DMS114 treated with DMSO at 0.1 percent for 48 hours (cell line): Measurements from ENCODE around the gene ERG.

Source experiments
- DNase-seq: peaks from one replicate; lab custom pipeline; 2025; ENCODE audit not compliant: unreplicated experiment; lab: John Stamatoyannopoulos, UW

Gene ERG

DNA sequence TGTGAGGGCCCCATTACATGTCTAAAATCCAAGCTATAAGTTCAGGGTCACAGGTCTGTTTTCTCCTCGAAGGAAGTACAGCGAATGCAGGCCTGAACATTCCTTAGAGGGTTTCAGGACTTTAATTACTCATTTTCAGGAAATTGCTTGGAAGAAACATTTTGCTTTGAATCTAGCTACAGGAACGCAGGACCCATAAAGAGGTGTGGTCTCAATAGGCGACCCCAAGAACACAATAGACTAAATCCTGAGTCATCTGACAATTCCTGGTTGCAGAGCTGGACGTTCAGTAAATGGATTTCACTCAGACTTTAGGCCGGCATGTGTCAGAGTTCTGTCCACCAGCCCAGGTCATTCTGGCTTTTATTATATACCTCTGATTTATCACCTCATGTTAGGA lies 1.0 kb upstream of the ERG start:
- no peak for DNase-seq

DNA sequence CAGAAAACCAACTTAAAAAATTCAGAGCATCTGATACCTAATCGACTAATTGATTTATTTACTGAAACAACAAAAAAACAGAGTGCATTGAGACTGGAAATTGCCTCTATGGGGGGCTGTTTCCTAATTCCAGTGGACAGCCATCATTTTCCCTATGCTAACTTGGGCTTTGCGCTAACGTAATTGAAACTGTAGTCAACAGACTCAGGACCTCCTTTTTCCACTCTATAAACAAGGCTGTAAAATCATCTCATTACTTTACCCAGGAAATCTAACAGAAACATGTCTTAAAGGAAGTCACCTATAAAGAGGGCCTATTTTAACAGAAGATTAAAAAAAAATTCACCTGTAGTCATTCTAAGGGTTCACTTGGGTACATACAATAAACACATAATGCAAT lies 2.1 kb downstream of the ERG start:
- DNase-seq = no peak

- no peak for DNase-seq
These were observed 2.6 kb downstream of the ERG start for GRCh38 chr21:38495696-38496095.

GRCh38 chr21:38495242-38495641 lies 3.0 kb downstream of the ERG start:
- no peak for DNase-seq

DNA sequence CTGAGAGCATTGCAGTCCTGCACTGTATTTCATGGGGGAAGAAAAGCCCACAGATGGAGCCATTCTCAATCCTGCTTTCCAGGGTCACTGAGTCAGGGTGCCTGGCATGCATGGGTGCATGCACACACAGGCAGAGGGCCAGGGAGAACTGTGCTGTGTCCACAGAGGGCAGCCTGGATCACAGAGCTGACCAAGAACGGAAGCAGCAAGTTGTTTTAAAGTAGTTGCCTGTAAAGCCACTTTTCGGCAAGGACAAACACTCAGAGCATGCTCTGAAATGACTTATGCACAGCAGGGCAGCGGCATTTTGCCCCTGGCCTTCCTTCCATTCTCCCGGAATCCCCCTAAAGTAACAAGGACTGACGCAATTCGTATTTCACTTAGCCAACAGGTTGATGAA lies 3.6 kb downstream of the ERG start:
- DNase-seq = no peak

DNA sequence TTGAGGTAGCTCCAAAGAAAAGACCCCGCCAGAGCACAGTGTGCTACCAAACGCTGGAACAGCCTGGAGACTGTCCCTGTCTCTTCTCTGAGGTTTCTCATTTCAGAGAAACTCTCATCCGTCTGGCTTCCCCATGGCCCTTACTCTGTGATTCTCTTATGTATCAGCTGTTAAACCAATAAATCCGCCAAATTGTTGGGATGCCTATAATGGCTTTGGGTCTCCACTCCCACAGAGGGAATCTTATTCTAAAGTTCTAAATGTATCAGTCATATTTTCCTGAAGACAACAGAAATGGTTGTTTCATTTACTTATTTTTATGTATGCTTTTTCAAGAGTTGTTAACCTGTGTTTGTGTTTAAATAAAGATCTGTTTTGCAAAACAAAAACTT lies 4.0 kb downstream of the ERG start:
- no peak for DNase-seq

DNA sequence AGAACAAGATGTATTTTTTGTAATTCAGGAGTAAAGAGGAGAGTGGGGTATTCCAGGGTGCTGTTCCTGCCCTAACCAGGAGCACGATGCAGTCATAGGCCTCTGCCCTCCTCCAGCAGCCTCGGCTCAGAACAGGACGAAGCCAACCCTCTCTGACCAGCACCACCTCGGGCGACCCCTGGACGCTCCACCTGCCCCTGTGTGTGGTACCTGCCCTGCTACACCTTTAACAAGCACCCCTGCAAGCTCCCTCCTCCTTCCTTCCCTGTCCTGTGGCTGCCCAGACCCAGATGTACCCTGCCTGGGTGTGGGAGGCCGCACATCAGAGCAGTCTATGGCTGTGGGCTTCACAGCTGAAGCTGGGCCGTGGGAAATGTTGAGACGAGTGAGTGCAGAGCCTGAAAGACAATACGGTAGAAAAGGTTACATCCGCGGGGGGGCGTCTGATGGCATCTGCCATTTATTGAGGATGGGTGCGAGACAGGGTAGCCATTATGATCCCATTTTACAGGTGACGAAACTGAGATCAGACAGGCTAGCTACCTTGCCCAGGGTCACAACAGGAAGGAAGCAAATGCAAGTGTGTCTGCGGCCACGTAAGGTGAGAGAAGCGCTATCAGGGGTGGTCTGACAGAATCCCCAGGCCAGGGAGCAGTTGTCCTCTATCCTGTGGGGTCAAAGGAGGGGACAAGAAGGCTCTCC lies 4.6 kb downstream of the ERG start:
- DNase-seq = no peak

- DNase-seq = no peak
These were observed 6.3 kb downstream of the ERG start for GRCh38 chr21:38492007-38492406.

DNA sequence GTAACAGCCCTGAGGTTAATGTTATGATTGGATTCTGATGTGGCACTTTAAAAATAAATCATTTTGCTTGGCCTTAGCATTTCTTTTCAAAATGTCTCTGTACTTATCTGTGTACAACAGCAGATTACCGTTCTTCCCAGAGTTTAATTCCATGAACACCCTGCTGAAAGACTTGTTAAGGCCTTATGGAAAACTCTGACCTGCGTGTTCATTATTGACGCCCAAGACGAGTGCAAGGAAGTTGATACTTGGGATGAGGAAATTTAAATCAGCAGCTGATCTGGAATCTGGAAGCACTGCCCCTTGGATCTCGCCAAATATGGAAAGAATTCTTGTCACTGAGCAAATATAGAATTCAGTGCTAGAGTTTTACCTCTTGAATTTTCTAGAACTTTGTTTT lies 6.7 kb downstream of the ERG start:
- DNase-seq = no peak

DNA sequence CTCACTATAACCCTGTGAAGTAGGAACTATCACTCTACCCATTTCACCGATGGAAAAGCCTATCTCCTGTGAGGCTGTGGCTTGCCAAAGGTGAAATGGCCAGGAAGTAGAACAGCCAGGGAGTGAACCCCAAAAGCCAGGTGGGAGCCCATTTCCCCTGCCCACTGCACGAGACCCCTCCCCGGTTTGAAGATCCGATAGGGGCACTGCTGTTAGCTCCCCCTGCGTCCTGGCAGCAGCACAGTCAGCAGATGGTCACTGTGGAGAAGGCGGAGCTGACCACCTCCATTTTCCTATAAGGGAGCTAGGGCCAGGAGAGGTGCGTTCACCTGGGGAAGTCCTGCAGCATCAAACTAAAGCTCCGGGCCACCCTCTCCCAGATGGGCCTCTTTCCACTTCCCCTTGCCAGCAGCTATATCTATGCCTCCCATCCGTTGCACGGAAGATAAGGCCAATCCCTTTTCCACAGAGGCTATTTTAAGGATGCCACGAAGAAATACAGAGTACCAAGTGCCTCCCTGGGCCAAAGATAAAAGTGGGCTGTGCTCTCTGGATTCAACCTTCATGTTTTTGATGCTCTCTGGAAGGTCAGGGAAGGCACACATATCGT lies 7.8 kb downstream of the ERG start:
- no peak for DNase-seq

- DNase-seq = no peak
These were observed 8.5 kb downstream of the ERG start for GRCh38 chr21:38489729-38490128.

DNA sequence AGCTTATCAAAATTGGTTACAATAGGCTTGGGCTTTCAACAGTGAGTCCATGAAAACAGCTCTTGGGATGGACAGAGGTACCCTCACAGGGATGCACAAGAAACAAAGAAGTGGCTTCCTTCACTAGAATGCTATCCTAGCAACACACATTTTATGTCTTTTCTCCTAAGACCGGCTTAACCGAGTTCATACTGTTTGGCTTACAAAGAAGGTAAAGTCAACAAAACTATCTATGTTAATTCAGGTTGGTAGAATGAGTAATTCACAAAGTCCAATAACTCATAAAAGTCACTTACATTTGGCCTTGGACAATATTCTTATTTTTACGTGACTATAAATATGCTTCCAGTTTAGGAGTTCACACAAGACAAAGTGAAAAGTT lies 9.0 kb downstream of the ERG start:
- no peak for DNase-seq

GRCh38 chr21:38488640-38489270 lies 9.5 kb downstream of the ERG start:
- no peak for DNase-seq

DNA sequence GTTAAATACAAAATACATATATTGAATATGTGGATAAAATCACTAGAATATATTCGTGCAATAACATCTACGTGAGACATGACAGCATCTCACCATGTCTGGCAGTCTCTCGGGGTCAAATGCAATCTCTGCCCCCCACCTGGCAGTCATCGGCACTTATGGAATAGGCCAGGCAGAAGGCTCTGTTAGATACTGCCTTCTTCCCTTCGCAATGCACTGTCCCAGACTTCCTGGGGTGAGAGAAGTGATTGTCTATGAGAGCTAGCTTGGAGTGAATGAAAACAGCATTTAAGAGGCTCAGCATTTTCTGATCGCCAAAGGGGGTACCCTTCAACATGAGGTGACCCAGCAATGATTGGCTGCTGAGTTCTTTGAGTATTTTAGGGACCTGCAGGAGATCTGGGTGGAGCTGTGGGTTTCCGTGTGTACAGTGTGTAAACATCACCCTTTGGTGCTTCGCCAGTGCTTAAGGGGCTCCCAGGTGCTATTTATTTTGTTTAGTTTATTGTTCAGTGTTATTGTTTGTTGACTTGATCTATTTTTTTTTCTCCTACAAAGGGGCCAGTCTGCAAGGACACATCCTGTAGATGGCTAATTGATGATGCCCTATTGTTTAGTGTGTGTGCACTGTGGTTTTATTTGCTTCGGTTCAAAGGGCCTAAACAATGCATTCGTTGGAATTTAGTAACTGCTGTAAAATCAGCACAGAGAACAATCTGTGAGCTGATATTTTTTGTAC lies 10.2 kb downstream of the ERG start:
- DNase-seq = no peak

- DNase-seq = no peak
These were observed 11.6 kb downstream of the ERG start for GRCh38 chr21:38486706-38487105.

GRCh38 chr21:38486221-38486620 lies 12.1 kb downstream of the ERG start:
- no peak for DNase-seq

- no peak for DNase-seq
These were observed 18.4 kb downstream of the ERG start for GRCh38 chr21:38479641-38480525.

DNA sequence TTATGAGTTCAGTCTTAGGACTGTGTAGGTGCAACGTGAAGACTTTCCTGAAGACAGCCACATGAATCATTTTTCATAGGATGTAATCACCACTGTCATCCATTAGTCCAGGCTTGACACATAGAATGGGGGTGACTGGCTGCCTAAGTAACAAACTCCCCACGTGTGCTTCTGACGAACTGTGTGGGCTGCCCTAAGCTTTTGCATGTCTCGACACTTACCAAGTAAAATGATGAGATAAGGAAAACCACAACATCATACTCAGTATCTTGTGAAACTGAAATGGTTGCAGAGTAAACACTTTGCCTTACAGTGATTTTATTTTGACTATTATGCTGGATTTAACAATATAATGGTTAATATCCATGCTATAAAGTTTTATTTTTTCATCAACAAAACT lies 19.5 kb downstream of the ERG start:
- no peak for DNase-seq

DNA sequence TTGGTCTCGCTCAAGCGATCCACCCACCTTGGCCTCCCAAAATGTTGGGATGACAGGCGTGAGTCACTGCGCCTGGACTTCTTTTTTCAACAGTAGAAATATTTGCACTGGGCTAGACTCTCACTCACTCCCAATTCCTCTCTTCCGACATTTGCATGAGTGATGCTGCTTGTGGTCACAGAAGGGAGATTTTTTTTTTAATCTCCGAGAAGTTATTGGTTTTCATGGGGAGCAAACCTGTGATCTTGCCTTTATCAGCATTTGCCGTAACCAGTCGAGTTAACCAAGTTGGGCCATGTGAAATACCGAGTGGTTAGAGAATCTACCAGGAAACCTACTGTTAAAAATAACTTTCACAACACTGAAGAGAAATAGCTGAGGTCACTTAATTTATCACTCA lies 21.1 kb downstream of the ERG start:
- DNase-seq = no peak

DNA sequence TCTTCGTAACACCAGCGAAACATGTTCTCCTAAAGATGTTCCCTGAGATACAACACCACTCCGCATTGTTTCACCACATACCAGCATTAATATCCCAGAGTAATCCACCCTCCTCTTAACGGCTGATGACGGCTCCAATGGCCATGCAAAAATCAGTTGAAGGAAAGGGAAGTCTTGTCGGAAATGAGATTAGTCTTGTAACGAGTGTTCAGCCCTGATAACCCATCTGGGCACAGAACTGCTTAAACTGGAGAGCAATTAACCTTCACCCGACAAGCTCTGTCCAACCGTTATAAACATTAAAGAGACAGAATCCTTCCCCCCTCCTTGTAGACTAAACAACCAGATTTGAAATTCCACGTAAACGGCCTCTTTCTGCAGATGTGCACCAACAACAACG lies 21.9 kb downstream of the ERG start:
- no peak for DNase-seq

DNA sequence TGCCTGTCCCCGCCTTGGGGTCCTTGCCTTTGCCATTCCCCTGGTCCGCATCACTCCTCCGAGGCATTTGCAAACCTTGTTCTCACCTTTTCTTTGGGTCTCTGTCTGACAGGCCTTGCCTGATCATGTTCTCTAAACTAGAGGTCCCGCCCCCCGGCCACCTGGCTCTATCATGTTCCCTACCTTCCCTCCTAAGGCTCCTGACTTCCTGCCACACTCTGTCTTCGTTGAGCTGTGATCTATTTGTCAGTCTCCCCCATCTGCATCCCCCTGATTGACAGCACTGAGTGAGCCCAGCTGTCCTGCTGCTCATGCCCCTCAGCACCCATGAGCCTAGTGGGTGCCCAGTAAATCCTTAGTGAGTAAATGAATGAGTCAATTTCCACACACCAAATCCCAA lies 22.8 kb downstream of the ERG start:
- no peak for DNase-seq
